ENCODE data around the gene MAS1. TPM values are rescaled to one million over a fixed set of nuclear protein-coding genes. Genes with fewer than 3 reads are reported as not detected.
"Not testable (repeated sequence)": the region's sequence is repeated elsewhere in the genome, so short reads cannot be mapped to it uniquely, and the experiment has no call there.

Gene MAS1
- polyA plus RNA-seq, 3 donors = 0.02 to 0.05 (median 0.03) TPM

DNA sequence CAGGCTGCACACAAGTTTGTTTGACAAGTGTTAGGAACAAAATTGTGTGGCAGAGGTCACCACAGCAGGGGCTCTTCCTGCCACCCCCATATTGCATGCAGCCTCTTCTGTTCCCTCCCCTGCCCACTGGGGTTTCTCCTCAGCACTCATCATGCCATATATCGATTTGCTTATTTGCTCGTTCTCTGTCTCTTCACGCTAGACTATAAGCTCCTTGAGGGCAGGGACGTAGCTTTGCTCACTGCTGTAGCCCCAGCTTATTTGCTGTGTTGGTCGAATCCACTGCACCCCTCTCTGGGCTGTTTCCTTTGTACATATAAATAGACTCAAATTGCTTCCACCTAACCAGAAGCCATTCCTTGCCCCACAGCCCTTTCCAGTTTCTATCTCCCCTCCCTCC, 19.6 kb downstream of the MAS1 start:
- DNase-seq (ENCODE audit: extremely low read depth in 1 of 11, low read depth in 9 of 11, low spot score in 4 of 11) = no peak

DNA sequence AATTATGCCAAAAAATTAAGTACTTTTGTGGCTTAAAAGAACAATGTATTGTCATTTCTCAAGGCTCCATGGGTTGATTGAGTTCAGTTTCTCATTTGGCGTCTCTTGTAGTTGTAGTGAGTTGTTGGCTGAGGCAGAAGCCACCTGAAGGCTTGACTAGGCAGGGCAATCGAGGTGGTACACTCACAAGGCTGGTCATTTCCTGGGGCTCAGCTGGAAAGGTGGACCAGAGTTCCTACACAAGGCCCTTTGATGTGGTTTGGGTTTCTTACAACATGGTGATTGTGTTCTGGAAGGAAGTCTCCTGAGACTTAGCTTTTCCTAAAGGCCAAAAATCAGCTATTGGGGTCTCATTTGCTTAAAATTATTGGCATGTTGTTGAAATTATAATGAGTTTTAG, 22.6 kb downstream of the MAS1 start:
- no peak for DNase-seq (ENCODE audit: extremely low read depth in 1 of 11, low read depth in 9 of 11, low spot score in 4 of 11)

GRCh38 chr6:159913862-159914564, 23.2 kb downstream of the MAS1 start:
- DNase-seq (ENCODE audit: extremely low read depth in 1 of 11, low read depth in 9 of 11, low spot score in 4 of 11) = no peak

DNA sequence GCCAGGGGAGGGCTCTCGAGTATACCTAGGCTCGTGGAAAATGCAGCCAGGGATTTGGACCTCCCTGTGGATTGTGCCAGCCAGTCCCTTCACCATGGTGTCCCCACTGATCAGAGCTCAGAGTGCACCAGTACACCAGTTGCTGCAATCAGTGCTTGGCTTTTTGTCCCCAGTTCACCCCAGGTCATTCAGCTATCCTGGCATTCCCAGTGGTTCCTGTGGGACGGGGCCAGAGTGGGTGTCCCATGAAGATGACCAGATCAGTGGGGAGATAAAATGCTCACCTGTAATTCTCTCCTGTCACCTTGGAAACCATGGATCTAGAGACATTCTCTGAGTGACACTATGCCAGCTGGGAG, 23.8 kb downstream of the MAS1 start:
- no peak for DNase-seq (ENCODE audit: extremely low read depth in 1 of 11, low read depth in 9 of 11, low spot score in 4 of 11)

GRCh38 chr6:159915397-159915796, 24.6 kb downstream of the MAS1 start:
- DNase-seq (ENCODE audit: extremely low read depth in 1 of 11, low read depth in 9 of 11, low spot score in 4 of 11) = no peak

GRCh38 chr6:159916237-159916636, 25.4 kb downstream of the MAS1 start:
- no peak for DNase-seq (ENCODE audit: extremely low read depth in 1 of 11, low read depth in 9 of 11, low spot score in 4 of 11)

DNA sequence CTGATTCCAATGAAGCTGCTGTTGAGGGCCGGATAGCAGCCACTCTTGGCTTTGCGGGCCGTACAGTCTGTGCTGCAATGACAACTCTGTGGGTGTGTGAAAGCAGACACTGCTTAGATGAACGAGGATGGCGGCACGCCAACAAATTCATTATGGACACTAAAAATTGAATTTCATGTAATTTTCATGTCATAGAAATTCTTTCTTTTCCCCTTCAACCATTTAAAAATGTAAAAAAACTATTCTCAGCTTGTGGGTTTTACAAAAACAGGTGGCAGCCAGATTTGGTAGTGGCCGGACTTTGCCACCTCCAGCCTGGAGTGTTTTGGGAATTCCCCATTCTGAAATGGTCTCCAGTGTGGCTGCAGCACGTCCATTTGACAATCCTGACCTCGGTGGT, 26.0 kb downstream of the MAS1 start:
- DNase-seq (ENCODE audit: extremely low read depth in 1 of 11, low read depth in 9 of 11, low spot score in 4 of 11) = no peak

DNA sequence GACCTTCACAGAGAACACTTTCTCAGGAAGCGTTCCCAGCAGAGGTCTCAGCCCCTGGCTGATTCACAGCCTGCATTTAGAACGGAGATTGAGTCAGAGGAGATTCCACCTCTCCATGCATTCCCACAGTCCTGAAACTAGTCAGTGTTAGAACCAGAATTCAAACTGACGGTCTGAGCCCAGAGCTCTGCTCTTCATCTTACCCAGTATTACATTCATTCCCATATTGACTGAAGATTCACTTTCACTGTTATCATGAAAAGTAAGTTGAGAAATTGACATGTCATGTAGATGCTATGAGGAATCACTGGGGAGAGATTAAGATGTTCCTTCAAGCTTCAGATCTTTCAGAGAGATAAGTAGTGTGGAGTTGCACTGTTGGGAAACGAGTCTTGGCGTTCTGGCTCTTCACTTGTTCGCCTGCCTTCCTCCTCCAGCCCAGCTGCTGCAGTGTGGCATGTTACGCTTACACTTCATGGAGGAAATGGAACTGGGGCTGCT, 28.3 kb downstream of the MAS1 start:
- no peak for DNase-seq (ENCODE audit: extremely low read depth in 1 of 11, low read depth in 9 of 11, low spot score in 4 of 11)

- DNase-seq (ENCODE audit: extremely low read depth in 1 of 11, low read depth in 9 of 11, low spot score in 4 of 11) = no peak
These were observed 29.0 kb downstream of the MAS1 start for GRCh38 chr6:159919800-159920199.

- not testable (repeated sequence) for DNase-seq (ENCODE audit: extremely low read depth in 1 of 11, low read depth in 9 of 11, low spot score in 4 of 11)
These were observed 33.4 kb downstream of the MAS1 start for GRCh38 chr6:159924150-159924549.

GRCh38 chr6:159926542-159927203, 35.9 kb downstream of the MAS1 start:
- no peak for DNase-seq (ENCODE audit: extremely low read depth in 1 of 11, low read depth in 9 of 11, low spot score in 4 of 11)

GRCh38 chr6:159929819-159930218, 39.0 kb downstream of the MAS1 start:
- DNase-seq (ENCODE audit: extremely low read depth in 1 of 11, low read depth in 9 of 11, low spot score in 4 of 11) = peak in 2 of 11 donors; percentile 16 to 26

- no peak for DNase-seq (ENCODE audit: extremely low read depth in 1 of 11, low read depth in 9 of 11, low spot score in 4 of 11)
These were observed 40.3 kb downstream of the MAS1 start for GRCh38 chr6:159931112-159931511.

DNA sequence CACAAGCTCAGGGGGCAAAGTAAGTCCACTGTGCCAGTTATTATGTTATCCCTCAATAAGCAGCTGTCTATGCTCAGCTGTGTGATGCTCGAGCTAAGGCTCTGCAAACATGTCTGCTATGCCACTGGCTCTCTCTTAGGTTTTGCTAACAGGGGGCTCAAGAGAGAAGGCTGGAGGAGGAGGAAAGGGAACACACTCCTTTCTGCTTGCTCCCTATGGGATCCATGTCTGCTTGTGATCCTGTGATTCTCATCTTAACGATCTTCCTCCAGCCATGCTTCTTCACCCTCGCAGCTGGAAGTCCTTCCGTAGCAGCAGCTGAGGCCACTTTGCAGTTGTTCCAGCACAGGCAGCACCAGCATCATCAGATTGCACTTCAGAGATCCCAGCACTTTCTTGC, 41.1 kb downstream of the MAS1 start:
- DNase-seq (ENCODE audit: extremely low read depth in 1 of 11, low read depth in 9 of 11, low spot score in 4 of 11) = no peak

DNA sequence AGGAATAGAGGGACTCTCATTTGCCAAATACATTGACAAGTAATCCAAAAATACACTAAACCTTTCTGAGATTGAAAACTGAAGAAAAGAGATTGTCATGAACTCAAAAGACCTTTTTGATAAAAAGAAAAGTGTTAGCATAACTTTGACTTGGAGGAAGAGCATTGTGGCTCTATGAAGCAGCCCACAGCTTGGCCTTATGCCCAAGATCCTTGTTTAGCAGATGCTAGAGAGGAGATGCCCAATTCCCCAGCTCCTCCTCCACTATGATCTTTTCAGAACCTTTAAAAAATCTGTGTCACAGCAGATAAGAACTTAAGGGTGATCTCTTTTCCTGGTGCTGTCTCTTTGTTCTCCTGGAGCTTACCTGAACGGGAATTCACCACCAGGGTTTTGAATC, 42.3 kb downstream of the MAS1 start:
- no peak for DNase-seq (ENCODE audit: extremely low read depth in 1 of 11, low read depth in 9 of 11, low spot score in 4 of 11)

GRCh38 chr6:159934181-159934580, 43.4 kb downstream of the MAS1 start:
- DNase-seq (ENCODE audit: extremely low read depth in 1 of 11, low read depth in 9 of 11, low spot score in 4 of 11) = no peak

- DNase-seq (ENCODE audit: extremely low read depth in 1 of 11, low read depth in 9 of 11, low spot score in 4 of 11) = no peak
These were observed 44.3 kb downstream of the MAS1 start for GRCh38 chr6:159935065-159935464.

DNA sequence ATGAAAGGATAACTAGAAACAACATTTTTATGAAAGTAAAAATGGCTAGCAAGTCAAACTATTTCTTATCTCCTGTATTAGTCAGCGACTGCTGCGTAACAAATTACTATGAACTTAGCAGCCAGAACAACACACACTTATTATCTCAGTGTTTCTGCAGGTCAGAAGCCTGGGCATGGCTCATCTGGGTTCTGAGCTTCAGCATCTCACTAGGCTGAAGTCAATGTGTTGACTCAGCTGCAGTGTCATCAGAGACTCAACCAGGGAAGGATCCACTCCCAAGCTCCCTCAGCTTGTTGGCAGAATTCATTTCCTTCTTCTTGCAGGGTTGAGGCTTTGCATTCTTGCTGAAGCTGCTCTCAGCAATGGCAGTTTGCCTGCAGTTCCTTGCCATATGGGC, 44.8 kb downstream of the MAS1 start:
- DNase-seq (ENCODE audit: extremely low read depth in 1 of 11, low read depth in 9 of 11, low spot score in 4 of 11) = no peak

- no peak for DNase-seq (ENCODE audit: extremely low read depth in 1 of 11, low read depth in 9 of 11, low spot score in 4 of 11)
These were observed 48.8 kb downstream of the MAS1 start for GRCh38 chr6:159939591-159940016.

All from renal cortex interstitium (tissue), 11 donors.